Inflammatory macrophage treated with lipopolysaccharide for 4 hours (primary cell): ENCODE results near the gene ZCCHC10.
"Not testable (repeated sequence)": the region's sequence is repeated elsewhere in the genome, so short reads cannot be mapped to it uniquely, and the experiment has no call there.

Experiments used
- DNase-seq: peaks from one replicate; pipeline ENCODE4 v3.0.0-alpha.2; 2020

Gene ZCCHC10

GRCh38 chr5:133025804-133026663, at the start of gene ZCCHC10:
Gene ZCCHC10, minus strand, starts transcription at chr5:133026549. Its CDS starts 12 bp downstream, at chr5:133026537.
- DNase-seq, result peak; percentile 95

DNA sequence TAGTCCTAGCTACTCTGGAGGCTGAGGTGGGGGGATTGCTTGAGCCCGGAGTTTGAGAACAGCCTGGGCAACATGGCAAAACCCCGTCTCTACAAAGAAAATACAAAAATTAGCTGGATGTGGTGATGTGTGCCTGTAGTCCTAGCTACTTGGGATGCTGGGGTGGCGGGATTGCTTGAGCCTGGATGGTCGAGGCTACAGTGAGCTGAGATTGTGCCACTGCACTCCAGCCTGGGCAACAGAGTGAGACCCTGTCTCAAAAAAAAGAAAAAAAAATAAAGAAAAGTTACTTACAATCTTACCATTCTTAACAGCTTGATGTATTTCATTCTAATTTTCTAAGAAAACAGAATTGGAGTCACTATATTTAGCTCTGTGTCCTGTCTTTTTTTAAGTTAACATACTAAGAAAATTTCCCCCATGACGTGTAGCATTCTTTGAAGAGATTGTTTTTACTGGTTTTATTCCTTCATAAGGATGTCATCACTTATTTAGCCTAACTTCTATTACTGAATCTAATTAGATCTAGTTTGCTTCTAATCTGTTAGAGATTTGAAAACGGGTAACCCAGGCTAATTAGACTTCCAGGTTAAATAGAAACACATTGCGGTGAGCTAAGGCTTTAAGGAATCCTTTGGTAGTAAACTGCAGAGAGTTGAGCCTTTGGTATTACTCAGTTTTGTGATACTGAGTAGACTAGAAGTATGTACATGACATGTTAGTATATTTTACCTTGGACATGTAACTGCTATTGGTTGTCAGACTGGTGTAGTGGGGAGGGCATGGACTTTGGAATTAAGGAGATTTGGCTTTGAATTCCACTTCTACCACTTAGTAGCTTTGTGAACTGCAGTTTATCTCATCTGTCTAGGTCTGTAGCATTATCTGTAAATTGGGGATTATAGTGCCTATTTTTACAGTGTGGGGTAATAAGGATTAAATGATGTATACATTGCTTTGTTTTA, 49.5 kb upstream of the ZCCHC10 start:
- no peak for DNase-seq

DNA sequence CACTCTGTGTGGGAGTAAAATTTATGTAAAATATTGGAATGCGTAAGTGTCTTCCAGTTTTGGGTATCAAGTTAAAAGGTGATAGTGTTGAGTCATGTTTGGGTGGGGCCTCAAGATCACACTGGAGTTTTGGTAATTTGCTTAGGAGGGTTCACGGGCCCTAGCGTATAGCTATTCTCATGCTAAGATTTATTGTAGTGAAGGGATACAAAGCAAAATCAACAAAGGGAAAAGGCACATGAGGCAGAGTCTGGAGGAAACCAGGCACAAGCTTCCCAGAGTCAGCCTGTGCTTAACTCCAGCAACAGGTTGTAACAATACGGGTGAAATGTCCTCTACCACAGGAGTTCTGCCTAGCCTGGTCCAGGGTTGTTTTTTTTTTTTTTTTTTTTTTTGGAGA, 45.7 kb upstream of the ZCCHC10 start:
- no peak for DNase-seq

DNA sequence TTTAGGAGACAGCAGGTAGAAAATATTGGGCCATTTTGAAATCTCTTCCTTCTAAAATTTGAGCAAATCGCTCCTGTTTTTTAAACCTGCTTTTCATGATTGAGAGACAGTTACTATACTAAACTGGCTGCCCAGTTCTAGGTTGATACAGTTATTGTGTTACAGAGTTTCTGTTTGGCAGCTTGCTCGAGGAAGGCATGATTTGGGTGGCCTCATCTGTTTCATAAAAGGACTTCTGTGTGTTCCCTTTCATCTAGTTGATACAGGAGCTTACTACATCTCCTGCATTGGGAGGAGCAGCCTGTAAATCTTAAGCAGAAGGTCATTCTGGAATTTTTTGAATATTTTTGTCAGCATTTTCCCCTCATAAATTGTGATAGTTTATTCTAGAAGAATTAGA, 39.7 kb upstream of the ZCCHC10 start:
- DNase-seq, result no peak

- no peak for DNase-seq
Measured at GRCh38 chr5:133065471-133065870, 39.1 kb upstream of the ZCCHC10 start.

GRCh38 chr5:133063965-133064364, 37.6 kb upstream of the ZCCHC10 start:
- no peak for DNase-seq

- no peak for DNase-seq
Measured at GRCh38 chr5:133062276-133062675, 35.9 kb upstream of the ZCCHC10 start.

DNA sequence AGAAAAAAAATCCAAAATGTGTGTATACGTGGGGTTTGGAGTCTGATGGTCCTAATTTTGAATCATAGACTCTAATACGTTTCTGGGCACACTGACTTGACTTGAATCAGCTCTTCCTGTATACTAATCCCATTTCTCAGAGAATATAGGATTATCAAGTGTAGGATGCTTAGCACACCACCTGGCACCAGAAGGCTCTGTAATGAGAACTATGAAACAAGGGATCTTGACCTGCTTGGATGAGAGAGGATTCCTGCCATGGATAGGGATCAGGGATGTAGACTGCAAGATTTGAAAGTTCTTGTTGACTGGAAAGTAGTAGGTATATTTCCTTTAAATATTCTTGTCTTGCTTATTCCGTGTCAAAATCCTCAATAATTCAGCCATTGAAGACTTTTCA, 33.3 kb upstream of the ZCCHC10 start:
- no peak for DNase-seq

- DNase-seq, result no peak
Measured at GRCh38 chr5:133056891-133057290, 30.5 kb upstream of the ZCCHC10 start.

GRCh38 chr5:133054697-133055471, 28.5 kb upstream of the ZCCHC10 start:
- DNase-seq, result no peak

DNA sequence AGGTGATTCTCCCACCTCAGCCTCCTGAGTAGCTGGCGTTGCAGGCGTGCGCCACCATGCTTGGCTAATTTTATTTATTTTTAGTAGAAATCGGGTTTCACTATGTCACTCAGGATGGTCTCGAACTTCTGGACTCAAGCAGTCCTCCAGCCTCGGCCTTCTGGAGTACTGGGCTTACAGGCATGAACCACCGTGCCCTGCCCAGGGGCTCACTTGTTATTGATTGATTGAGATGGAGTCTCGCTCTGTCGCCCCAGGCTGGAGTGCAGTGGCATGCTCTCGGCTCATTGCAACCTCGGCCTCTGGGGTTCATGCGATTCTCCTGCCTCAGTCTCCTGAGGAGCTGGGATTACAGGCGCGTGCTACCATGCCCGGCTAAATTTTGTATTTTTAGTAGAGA, 27.1 kb upstream of the ZCCHC10 start:
- no peak for DNase-seq

DNA sequence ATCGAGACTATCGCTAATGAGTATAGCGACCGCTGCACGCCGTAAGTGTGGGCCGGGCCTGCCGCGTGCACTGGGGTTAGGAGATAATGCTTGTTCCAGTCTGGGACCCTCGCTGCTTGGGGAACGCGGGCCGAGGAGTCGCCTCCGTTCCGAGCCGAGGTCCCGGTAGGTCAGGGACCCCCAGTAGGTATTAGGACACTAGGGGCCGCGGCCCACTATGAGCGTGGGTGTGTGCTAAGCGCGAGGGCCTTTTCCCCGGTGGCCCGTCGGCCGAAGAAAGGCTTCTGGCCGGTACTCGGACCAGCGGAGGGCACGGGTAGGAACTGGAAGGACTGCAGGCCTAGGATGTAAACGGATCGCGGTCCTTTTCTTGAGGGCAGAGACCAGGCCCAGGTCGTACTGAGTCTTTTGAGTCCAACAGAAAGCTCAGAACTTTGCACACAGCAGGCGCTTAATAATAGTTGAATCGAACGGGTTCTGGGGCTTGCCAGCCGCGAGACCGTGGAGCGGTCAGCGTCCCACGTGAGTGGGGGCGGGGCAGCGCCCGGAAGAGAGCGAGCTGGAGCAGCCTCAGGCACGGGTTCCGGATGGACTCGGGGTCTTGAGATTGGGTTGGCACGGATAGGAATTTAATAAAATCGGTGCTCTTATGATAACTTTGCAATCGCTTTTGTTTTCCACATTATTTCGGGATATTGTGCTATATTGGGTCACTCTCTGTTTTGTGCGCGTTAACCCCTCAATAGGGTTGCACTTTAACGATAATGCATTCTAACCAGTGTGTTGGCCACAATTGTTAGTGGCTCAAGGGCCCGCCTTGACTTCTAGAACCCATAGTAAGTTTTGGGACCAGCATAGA, 26.2 kb upstream of the ZCCHC10 start:
- DNase-seq, result peak; percentile 80

DNA sequence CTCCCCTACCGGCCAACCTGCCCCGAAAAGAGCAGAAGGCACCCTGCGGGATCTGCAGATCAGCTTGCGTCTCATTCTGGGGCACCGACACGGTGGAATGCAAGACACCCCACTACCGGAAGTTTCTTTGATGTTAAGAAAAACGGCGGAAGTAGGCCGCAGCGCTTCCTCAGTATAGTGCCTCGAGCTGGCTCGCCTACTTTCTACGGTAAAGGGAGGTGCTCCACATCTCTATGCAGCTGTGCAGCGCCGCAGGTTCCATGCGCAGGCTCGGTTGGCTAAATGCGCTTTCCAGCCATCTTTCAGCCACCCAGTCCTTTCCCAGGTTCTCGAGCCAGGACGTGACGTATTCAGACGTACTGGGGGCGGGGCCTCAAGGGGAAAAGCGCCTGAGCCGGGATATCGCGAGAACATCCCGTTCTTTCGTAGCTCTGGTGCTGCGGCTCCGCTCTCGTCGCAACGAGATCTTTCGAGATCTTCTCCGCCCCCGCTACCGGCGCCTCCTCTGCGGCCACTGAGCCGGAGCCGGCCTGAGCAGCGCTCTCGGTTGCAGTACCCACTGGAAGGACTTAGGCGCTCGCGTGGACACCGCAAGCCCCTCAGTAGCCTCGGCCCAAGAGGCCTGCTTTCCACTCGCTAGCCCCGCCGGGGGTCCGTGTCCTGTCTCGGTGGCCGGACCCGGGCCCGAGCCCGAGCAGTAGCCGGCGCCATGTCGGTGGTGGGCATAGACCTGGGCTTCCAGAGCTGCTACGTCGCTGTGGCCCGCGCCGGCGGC, 25.4 kb upstream of the ZCCHC10 start, which contains the start of gene HSPA4:
HSPA4 (plus strand) TSS at position 472 of the 775 bp plus-strand sequence; CDS start at position 710, 238 bp downstream.
- peak; percentile 100 for DNase-seq

GRCh38 chr5:133051061-133051541, 24.8 kb upstream of the ZCCHC10 start:
- DNase-seq, result no peak

- no peak for DNase-seq
Measured at GRCh38 chr5:133050521-133050920, 24.2 kb upstream of the ZCCHC10 start.

- DNase-seq, result no peak
Measured at GRCh38 chr5:133049726-133050048, 23.3 kb upstream of the ZCCHC10 start.

GRCh38 chr5:133048993-133049725, 22.8 kb upstream of the ZCCHC10 start:
- DNase-seq, result no peak

- DNase-seq, result no peak
Measured at GRCh38 chr5:133047404-133047803, 21.1 kb upstream of the ZCCHC10 start.

GRCh38 chr5:133046560-133046959, 20.2 kb upstream of the ZCCHC10 start:
- not testable (repeated sequence) for DNase-seq

DNA sequence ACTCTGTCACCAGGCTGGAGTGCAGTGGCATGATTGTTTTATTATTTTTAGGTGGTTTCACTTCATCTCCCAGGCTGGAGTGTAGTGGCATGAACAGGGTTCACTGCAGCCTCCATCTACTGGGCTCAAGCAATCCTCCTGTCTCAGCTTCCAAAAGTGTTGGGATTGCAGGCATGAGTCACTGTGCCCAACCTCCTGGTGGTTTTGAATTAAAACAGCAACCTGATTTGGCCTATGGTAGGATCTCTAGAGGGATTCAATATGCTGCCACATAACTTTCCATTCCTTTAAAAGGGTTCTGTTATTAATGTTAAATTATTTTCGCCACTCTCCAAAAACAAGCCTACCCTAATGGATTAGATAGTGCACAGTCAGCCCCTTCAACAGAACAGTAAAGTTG, 15.6 kb upstream of the ZCCHC10 start:
- DNase-seq, result no peak
